Fibroblast of pulmonary artery (primary cell): ENCODE results near the gene OR12D3.

Experiments
- DNase-seq: peaks from one replicate; pipeline ENCODE4 v3.0.0-alpha.2; 2010; ENCODE audit warnings: low read depth
- H3K4me3 ChIP-seq: replicated peaks from 2 replicates; pipeline ENCODE4 v1.5.1; 2011; ENCODE audit warnings: low read depth, mild to moderate bottlenecking, control low read depth, low read length, moderate library complexity
- TF ChIP-seq, protein P1 (sequence below): IDR thresholded peaks from 2 replicates; pipeline ENCODE4 v1.5.1; 2011; ENCODE audit warnings: mild to moderate bottlenecking, control low read depth, low read length, inconsistent platforms; ENCODE audit errors: missing control alignments

The OR12D3 gene

DNA sequence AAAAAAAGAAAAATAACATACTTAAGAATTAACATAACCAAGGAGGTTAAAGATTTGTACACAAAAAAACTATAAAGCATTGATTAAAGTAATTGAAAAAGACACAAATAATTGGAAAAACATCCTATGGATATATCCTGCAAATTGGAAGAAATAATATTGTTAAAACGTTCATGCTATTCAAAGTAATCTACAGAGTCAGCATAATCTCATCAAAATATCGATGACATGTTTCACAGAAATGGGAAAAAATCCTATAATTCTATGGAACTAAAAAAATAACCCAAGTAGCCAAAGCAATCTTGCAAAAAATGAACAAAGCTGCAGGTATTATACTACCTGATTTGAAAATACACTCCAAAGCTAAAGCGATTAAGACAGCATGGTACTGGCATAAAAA, 29.7 kb downstream of the OR12D3 start:
- TF ChIP-seq, protein P1, sequence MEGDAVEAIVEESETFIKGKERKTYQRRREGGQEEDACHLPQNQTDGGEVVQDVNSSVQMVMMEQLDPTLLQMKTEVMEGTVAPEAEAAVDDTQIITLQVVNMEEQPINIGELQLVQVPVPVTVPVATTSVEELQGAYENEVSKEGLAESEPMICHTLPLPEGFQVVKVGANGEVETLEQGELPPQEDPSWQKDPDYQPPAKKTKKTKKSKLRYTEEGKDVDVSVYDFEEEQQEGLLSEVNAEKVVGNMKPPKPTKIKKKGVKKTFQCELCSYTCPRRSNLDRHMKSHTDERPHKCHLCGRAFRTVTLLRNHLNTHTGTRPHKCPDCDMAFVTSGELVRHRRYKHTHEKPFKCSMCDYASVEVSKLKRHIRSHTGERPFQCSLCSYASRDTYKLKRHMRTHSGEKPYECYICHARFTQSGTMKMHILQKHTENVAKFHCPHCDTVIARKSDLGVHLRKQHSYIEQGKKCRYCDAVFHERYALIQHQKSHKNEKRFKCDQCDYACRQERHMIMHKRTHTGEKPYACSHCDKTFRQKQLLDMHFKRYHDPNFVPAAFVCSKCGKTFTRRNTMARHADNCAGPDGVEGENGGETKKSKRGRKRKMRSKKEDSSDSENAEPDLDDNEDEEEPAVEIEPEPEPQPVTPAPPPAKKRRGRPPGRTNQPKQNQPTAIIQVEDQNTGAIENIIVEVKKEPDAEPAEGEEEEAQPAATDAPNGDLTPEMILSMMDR, result no peak
- no peak overlapping the region for H3K4me3 ChIP-seq

GRCh38 chr6:29336269-29336668, 38.8 kb downstream of the OR12D3 start:
- DNase-seq, result no peak
- TF ChIP-seq, protein P1, result no peak

More for the DNA sequence above, 29.7 kb downstream of the OR12D3 start:
- no peak for DNase-seq

DNA sequence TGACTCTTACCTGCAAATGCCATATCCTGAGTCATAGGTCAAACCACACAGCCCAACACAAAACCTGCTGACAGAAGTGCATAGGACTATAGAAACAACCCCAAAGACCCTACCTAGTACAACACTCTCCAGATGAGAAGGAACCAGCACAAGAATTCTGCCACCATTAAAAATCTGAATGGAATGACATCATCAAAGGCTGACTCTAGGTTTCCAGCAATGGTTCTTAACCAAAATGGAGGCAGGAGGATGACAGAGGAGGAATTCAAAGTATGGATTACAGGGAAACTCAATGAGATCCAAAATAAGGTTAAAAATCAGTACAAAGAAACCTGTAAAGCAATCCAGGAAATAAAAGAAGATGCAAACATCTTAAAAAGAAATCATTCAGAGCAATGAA, 42.4 kb downstream of the OR12D3 start:
- TF ChIP-seq, protein P1, result no peak
- DNase-seq, result no peak
- H3K4me3 ChIP-seq, result no peak overlapping the region

More at GRCh38 chr6:29336269-29336668, 38.8 kb downstream of the OR12D3 start:
- no peak overlapping the region for H3K4me3 ChIP-seq

DNA sequence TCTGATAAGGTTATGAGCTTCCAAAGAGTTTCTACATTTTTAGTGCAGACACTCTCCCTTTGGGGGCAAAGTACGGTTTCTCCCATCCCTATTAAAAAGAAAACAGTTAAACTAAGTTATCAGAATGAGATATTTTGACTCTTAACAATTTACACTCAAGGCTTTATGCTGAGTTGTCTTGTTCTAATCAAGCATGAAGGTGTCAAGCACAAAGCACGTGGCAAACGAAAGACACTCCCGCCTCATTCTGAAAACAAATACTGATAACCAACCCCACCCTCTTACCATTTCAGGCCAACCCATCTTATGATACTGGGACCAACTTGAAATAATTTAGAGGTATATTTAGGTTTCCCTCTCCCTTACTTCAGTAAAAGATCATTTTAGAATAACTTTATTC, 49.3 kb downstream of the OR12D3 start:
- no peak for DNase-seq
- no peak overlapping the region for H3K4me3 ChIP-seq
- TF ChIP-seq, protein P1, result no peak
